Transverse colon (tissue), 4 donors: Measurements from ENCODE around the gene SLC22A23. TPM values are rescaled to one million over a fixed set of nuclear protein-coding genes. Genes with fewer than 3 reads are reported as not detected.

ENCODE experiments used
- DNase-seq: peaks from one replicate; pipeline ENCODE4 v3.0.0-alpha.2; 2019
- H3K27ac ChIP-seq, 4 donors: fragments of 200-600 bp; sonication (generic); 2 replicates each; pipeline ENCODE4 v1.5.1; 2016 to 2018; ENCODE audit warnings: inconsistent platforms in 4 of 4
- H3K27me3 ChIP-seq: fragments of 200-600 bp; sonication (generic); 2 replicates; pipeline ENCODE4 v1.5.1; 2017; ENCODE audit warnings: inconsistent platforms
- H3K36me3 ChIP-seq, 4 donors: fragments of 200-600 bp; sonication (generic); 2 replicates each; pipeline ENCODE4 v1.5.1; 2017 to 2019; ENCODE audit warnings: inconsistent platforms in 4 of 4
- H3K4me1 ChIP-seq, 4 donors: fragments of 200-600 bp; sonication (generic); 2 replicates each; pipeline ENCODE4 v1.5.1; 2017 to 2020; ENCODE audit warnings: inconsistent platforms in 4 of 4
- H3K4me3 ChIP-seq, 4 donors: fragments of 200-600 bp; sonication (generic); 1 replicate in 1 of 4; 2 replicates in 3 of 4; pipeline versions ENCODE4 v1.5.1 to v1.6.1; 2017 to 2019; ENCODE audit warnings: inconsistent platforms in 4 of 4
- H3K9me3 ChIP-seq, 2 donors: fragments of 200-600 bp; sonication (generic); 2 replicates each; pipeline ENCODE4 v1.5.1; 2017 to 2019; ENCODE audit warnings: inconsistent platforms in 2 of 2
- CTCF ChIP-seq, 5 experiments: fragments of 200-600 bp in 3 of 5; fragments of 450-650 bp in 2 of 5; sonication (generic) in 3 of 5; IDR thresholded peaks; 1 replicate in 2 of 5; 2 replicates in 3 of 5; pipeline ENCODE4 v1.5.1; 2016 to 2017; ENCODE audit warnings: antibody characterized with exemption in 5 of 5, inconsistent platforms in 3 of 5, mild to moderate bottlenecking in 2 of 5, moderate library complexity in 1 of 5
- EP300 ChIP-seq: sonication (generic); formaldehyde crosslinking; IDR thresholded peaks from one replicate; pipeline ENCODE4 v1.6.1; 2017; ENCODE audit warnings: antibody characterized with exemption, low read depth
- POLR2A ChIP-seq: fragments of 450-650 bp; IDR thresholded peaks from one replicate; pipeline ENCODE4 v1.6.1; 2016; ENCODE audit warnings: antibody characterized with exemption, mild to moderate bottlenecking, moderate library complexity
- POLR2AphosphoS5 ChIP-seq, 3 donors: sonication (generic); formaldehyde crosslinking; IDR thresholded peaks; one replicate each; pipeline ENCODE4 v1.6.1; 2016; ENCODE audit warnings: antibody characterized with exemption in 3 of 3
- WGBS, 2 donors: methylation state at CpG; one replicate each; pipeline ENCODE4 v1.1.5; 2018; ENCODE audit warnings: low coverage in 1 of 2; 5-methylcytosine and 5-hydroxymethylcytosine counted together
- in situ Hi-C, 4 donors: fragments of 200-750 bp; cut with MboI; loops; one replicate each; pipeline versions ENCODE4 v1.15.0 to v1.15.1; 2017; ENCODE audit warnings: low sequenced_read_pairs in 3 of 4, low pct_ligation_motif_present in 1 of 4, low pct_unique_long_range_greater_than_20kb in 1 of 4
- intact Hi-C: fragments of 100-400 bp; cut with DNase I; formaldehyde crosslinking; loops from one replicate; pipeline ENCODE4 v1.15.1; 2023; ENCODE audit warnings: low total_unique reads
- total RNA-seq, 4 donors: library from RNA; depleted of rRNA; stranded (reverse); fragments of >200 nt; gene quantifications; one replicate each; pipeline ENCODE4 v1.1.0, GENCODE V29; 2016

SLC22A23 gene
- total RNA-seq, 4 donors from 2014 or later, result 96.1 to 161 (median 117) TPM

- H3K4me1 ChIP-seq, result peaks cover 0 to 8% (median 0%) of the 10 kb centered on the region in 4 donors
- H3K9me3 ChIP-seq, result no peaks in the 10 kb centered on the region
- no peak overlapping the region for H3K4me3 ChIP-seq
- DNase-seq, result no peak
- in situ Hi-C loops, result loop anchor here (25.0 kb wide), 2 partner anchors 167 to 692 kb away; partner anchors contain the start of gene SLC22A23 (in 3 of the 4)
- TF ChIP-seq EP300, result no peak
- no peak for TF ChIP-seq POLR2A
- peak in 1 of 5 experiments; percentile 21 for TF ChIP-seq CTCF (IDR thresholded peaks at IDR 0.05)
- no peak for TF ChIP-seq POLR2AphosphoS5 (IDR thresholded peaks at IDR 0.05)
- H3K27me3 ChIP-seq, result no peaks in the 10 kb centered on the region
- H3K36me3 ChIP-seq, result no peaks in the 10 kb centered on the region
- WGBS, 2 donors, result 68 to 81% methylated on average over 17 to 28 of the region's 29 CpGs
- intact Hi-C loops, result no loop called here
- no peak overlapping the region for H3K27ac ChIP-seq
Observed at GRCh38 chr6:3294921-3295871, 161.7 kb downstream of the SLC22A23 start.

- no peak overlapping the region for H3K4me3 ChIP-seq
- H3K27me3 ChIP-seq, result no peaks in the 10 kb centered on the region
- peaks cover 0 to 8% (median 0%) of the 10 kb centered on the region in 4 donors for H3K4me1 ChIP-seq
- H3K27ac ChIP-seq, result no peak overlapping the region
- H3K9me3 ChIP-seq, result no peaks in the 10 kb centered on the region
- 84 to 94% methylated on average over 3 to 8 of the region's 8 CpGs for WGBS, 2 donors
- DNase-seq, result no peak
- intact Hi-C loops, result no loop called here
- H3K36me3 ChIP-seq, result no peaks in the 10 kb centered on the region
- TF ChIP-seq POLR2A, result no peak
- no peak for TF ChIP-seq POLR2AphosphoS5 (IDR thresholded peaks at IDR 0.05)
- in situ Hi-C loops, result loop anchor here (25.0 kb wide), 2 partner anchors 168 to 693 kb away; partner anchors contain the start of gene SLC22A23 (in 3 of the 4)
Observed at GRCh38 chr6:3294396-3294795, 162.5 kb downstream of the SLC22A23 start.

- Histone ChIP-seq H3K27ac (no peak overlapping the region), H3K4me1 (peaks cover 0 to 8% (median 0%) of the 10 kb centered on the region in 4 donors), H3K4me3 (no peak overlapping the region), H3K36me3 (no peaks in the 10 kb centered on the region), H3K9me3 (no peaks in the 10 kb centered on the region), H3K27me3 (no peaks in the 10 kb centered on the region)
- intact Hi-C loops, result no loop called here
- WGBS, 2 donors, result 78 to 90% methylated on average over 5 to 26 of the region's 26 CpGs
- DNase-seq, result peak; percentile 4
- in situ Hi-C loops, result loop anchor here (25.0 kb wide), 2 partner anchors 169 to 694 kb away; partner anchors contain the start of gene SLC22A23 (in 3 of the 4)
- no peak for TF ChIP-seq CTCF (IDR thresholded peaks at IDR 0.05)
- TF ChIP-seq EP300, result no peak
- TF ChIP-seq POLR2A, result no peak
- no peak for TF ChIP-seq POLR2AphosphoS5 (IDR thresholded peaks at IDR 0.05)
Observed at GRCh38 chr6:3293271-3294155, 163.3 kb downstream of the SLC22A23 start.

GRCh38 chr6:3292431-3293197, 164.2 kb downstream of the SLC22A23 start:
- no peak overlapping the region for H3K4me3 ChIP-seq
- in situ Hi-C loops (loop anchor here (25.0 kb wide), 2 partner anchors 170 to 695 kb away; partner anchors contain the start of gene SLC22A23 (in 3 of the 4)), intact Hi-C loops (no loop called here)
- peaks cover 0 to 8% (median 0%) of the 10 kb centered on the region in 4 donors for H3K4me1 ChIP-seq
- no peak overlapping the region for H3K27ac ChIP-seq
- TF ChIP-seq CTCF (IDR thresholded peaks at IDR 0.05) (no peak), POLR2AphosphoS5 (IDR thresholded peaks at IDR 0.05) (no peak), POLR2A (no peak), EP300 (no peak)
- H3K36me3 ChIP-seq, result no peaks in the 10 kb centered on the region
- no peaks in the 10 kb centered on the region for H3K27me3 ChIP-seq
- peak; percentile 4 for DNase-seq
- WGBS, 2 donors, result 88 to 100% methylated on average over 5 to 32 of the region's 32 CpGs
- no peaks in the 10 kb centered on the region for H3K9me3 ChIP-seq
